Caco-2 (cell line): Measurements from ENCODE around the gene FAM120AOS. TPM values are rescaled to one million over a fixed set of nuclear protein-coding genes. Genes with fewer than 3 reads are reported as not detected.

Experiments used
- BruUV-seq: library from RNA; stranded (reverse); fragments of 400-500 nt; replicated peaks from 2 replicates; lab custom pipeline; 2021; lab: Mats Ljungman, UMichigan
- CTCF ChIA-PET: fragments of 300-600 bp; sonication (Branson Sonifier 250); formaldehyde crosslinking; loops from one replicate; lab custom pipeline; 2022; ENCODE audit warnings: antibody characterized with exemption; lab: Charles Lee
- POLR2A ChIA-PET: fragments of 300-600 bp; sonication (Branson Sonifier 250); formaldehyde crosslinking; loops from one replicate; lab custom pipeline; 2022; ENCODE audit warnings: antibody characterized with exemption; lab: Charles Lee
- DNase-seq, 2 experiments: peaks; one replicate each; pipeline versions ENCODE4 v3.0.0 to v3.0.0-alpha.2; 2020 to 2022
- H3K27me3 ChIP-seq: replicated peaks from 2 replicates; pipeline ENCODE4 v1.6.0; 2011; ENCODE audit warnings: low read length; ENCODE audit not compliant: control insufficient read depth, insufficient read depth
- H3K36me3 ChIP-seq: 2 replicates; pipeline ENCODE4 v1.5.1; 2011; ENCODE audit warnings: low read length; ENCODE audit not compliant: control insufficient read depth, insufficient read depth
- H3K4me1 ChIP-seq: fragments of 250-450 bp; sonication (Bioruptor Pico); 2 replicates; pipeline ENCODE4 v1.5.1; 2020; ENCODE audit warnings: mild to moderate bottlenecking
- H3K4me3 ChIP-seq: 2 replicates; pipeline ENCODE4 v1.5.1; 2011; ENCODE audit warnings: low read depth, mild to moderate bottlenecking, control low read depth, low read length
- H3K9me3 ChIP-seq: fragments of 250-450 bp; sonication (Bioruptor Pico); 2 replicates; pipeline ENCODE4 v1.5.1; 2020; ENCODE audit warnings: mild to moderate bottlenecking, moderate library complexity
- H3K27ac Mint-ChIP-seq: one replicate; pipeline ENCODE4 v1.8.0; 2022; ENCODE audit warnings: mixed read lengths; ENCODE audit not compliant: unreplicated experiment
- H3K27me3 Mint-ChIP-seq: one replicate; pipeline ENCODE4 v1.8.0; 2022; ENCODE audit warnings: mixed read lengths; ENCODE audit not compliant: insufficient read depth, unreplicated experiment
- H3K36me3 Mint-ChIP-seq: one replicate; pipeline ENCODE4 v1.8.0; 2022; ENCODE audit warnings: mild to moderate bottlenecking, mixed read lengths; ENCODE audit not compliant: insufficient read depth, unreplicated experiment
- H3K4me1 Mint-ChIP-seq: one replicate; pipeline ENCODE4 v1.8.0; 2022; ENCODE audit warnings: low read depth, mixed read lengths; ENCODE audit not compliant: unreplicated experiment
- H3K4me3 Mint-ChIP-seq: one replicate; pipeline ENCODE4 v1.8.0; 2022; ENCODE audit warnings: mild to moderate bottlenecking, moderate library complexity, mixed read lengths; ENCODE audit not compliant: unreplicated experiment
- H3K9me3 Mint-ChIP-seq: one replicate; pipeline ENCODE4 v1.8.0; 2022; ENCODE audit warnings: mixed read lengths; ENCODE audit not compliant: unreplicated experiment
- CTCF ChIP-seq, 2 experiments: fragments of 200-600 bp in 1 of 2; IDR thresholded peaks; 1 replicate in 1 of 2; 2 replicates in 1 of 2; pipeline versions ENCODE4 v1.5.1 to v1.8.0; 2011 to 2022; ENCODE audit warnings: antibody characterized with exemption in 1 of 2, control low read depth in 1 of 2, inconsistent platforms in 1 of 2, low read depth in 1 of 2, low read length in 1 of 2, mild to moderate bottlenecking in 1 of 2, moderate library complexity in 1 of 2; ENCODE audit not compliant: insufficient read depth in 1 of 2, severe bottlenecking in 1 of 2, unreplicated experiment in 1 of 2
- intact Hi-C: fragments of 100-400 bp; cut with micrococcal nuclease; formaldehyde crosslinking; loops from one replicate; pipeline ENCODE4 v1.10.0; 2022; ENCODE audit not compliant: unreplicated experiment
- total RNA-seq: library from RNA; stranded (reverse); gene quantifications from 2 replicates; pipeline ENCODE4 v1.2.3, GENCODE V29; 2022

The FAM120AOS gene
- total RNA-seq, 1 experiment from 2014 or later: 36.0 TPM

- peaks cover 8% of the 10 kb centered on the region for H3K4me1 Mint-ChIP-seq
- H3K4me3 Mint-ChIP-seq: no peak overlapping the region
- Histone ChIP-seq H3K27me3 (no peaks in the 10 kb centered on the region), H3K36me3 (no peaks in the 10 kb centered on the region), H3K4me3 (no peak overlapping the region), H3K9me3 (no peaks in the 10 kb centered on the region), H3K4me1 (peaks cover 12% of the 10 kb centered on the region; the same call in 1 of the 2 replicates)
- POLR2A ChIA-PET: no interaction called here
- H3K27me3 Mint-ChIP-seq: no peaks in the 10 kb centered on the region
- no peak overlapping the region for H3K27ac Mint-ChIP-seq
- no peak for DNase-seq
- BruUV-seq: no TSS peak
- peaks cover 11% of the 10 kb centered on the region for H3K9me3 Mint-ChIP-seq
- CTCF ChIA-PET: no interaction called here
- intact Hi-C loops: no loop called here
- TF ChIP-seq CTCF (IDR thresholded peaks at IDR 0.05; ENCODE audit: insufficient read depth in 1 of 2, low read depth in 1 of 2, low read length in 1 of 2, severe bottlenecking in 1 of 2, unreplicated experiment in 1 of 2): no peak
- H3K36me3 Mint-ChIP-seq: no peaks in the 10 kb centered on the region
Measured at GRCh38 chr9:93427655-93428379, 25.6 kb downstream of the FAM120AOS start.

GRCh38 chr9:93422977-93423616, 30.3 kb downstream of the FAM120AOS start:
- CTCF ChIA-PET: no interaction called here
- no peaks in the 10 kb centered on the region for H3K4me1 Mint-ChIP-seq
- DNase-seq: no peak
- Histone ChIP-seq H3K4me1 (no peaks in the 10 kb centered on the region), H3K36me3 (no peaks in the 10 kb centered on the region), H3K9me3 (no peaks in the 10 kb centered on the region), H3K27me3 (no peaks in the 10 kb centered on the region), H3K4me3 (no peak overlapping the region)
- H3K27me3 Mint-ChIP-seq: no peaks in the 10 kb centered on the region
- POLR2A ChIA-PET: no interaction called here
- H3K36me3 Mint-ChIP-seq: no peaks in the 10 kb centered on the region
- intact Hi-C loops: no loop called here
- H3K27ac Mint-ChIP-seq: no peak overlapping the region
- no peak for TF ChIP-seq CTCF (IDR thresholded peaks at IDR 0.05; ENCODE audit: insufficient read depth in 1 of 2, low read depth in 1 of 2, low read length in 1 of 2, severe bottlenecking in 1 of 2, unreplicated experiment in 1 of 2)
- no TSS peak for BruUV-seq
- no peak overlapping the region for H3K4me3 Mint-ChIP-seq
- H3K9me3 Mint-ChIP-seq: peaks cover 20% of the 10 kb centered on the region

GRCh38 chr9:93419023-93419422, 34.4 kb downstream of the FAM120AOS start:
- Mint-ChIP-seq H3K36me3 (no peaks in the 10 kb centered on the region), H3K9me3 (peaks cover 18% of the 10 kb centered on the region), H3K27ac (no peak overlapping the region), H3K4me1 (no peaks in the 10 kb centered on the region), H3K4me3 (no peak overlapping the region), H3K27me3 (no peaks in the 10 kb centered on the region)
- TF ChIP-seq CTCF (IDR thresholded peaks at IDR 0.05; ENCODE audit: insufficient read depth in 1 of 2, low read depth in 1 of 2, low read length in 1 of 2, severe bottlenecking in 1 of 2, unreplicated experiment in 1 of 2): no peak
- Histone ChIP-seq H3K4me3 (no peak overlapping the region), H3K27me3 (no peaks in the 10 kb centered on the region), H3K9me3 (no peaks in the 10 kb centered on the region), H3K4me1 (no peaks in the 10 kb centered on the region), H3K36me3 (no peaks in the 10 kb centered on the region)
- ChIA-PET CTCF (no interaction called here), POLR2A (no interaction called here)
- no TSS peak for BruUV-seq
- DNase-seq: no peak
- intact Hi-C loops: no loop called here
